T47D (cell line): ENCODE measurements around the gene ANO4.

ENCODE experiments used
- DNase-seq, 2 experiments: peaks; one replicate each; pipeline versions ENCODE4 v3.0.0 to v3.0.0-alpha.2; 2011 to 2012; ENCODE audit warnings: low read depth in 1 of 2, low spot score in 1 of 2
- JUND ChIP-seq: IDR thresholded peaks from 2 replicates; pipeline ENCODE4 v1.6.1; 2012; ENCODE audit warnings: low read depth
- in situ Hi-C: cut with HindIII; loops from 2 replicates; pipeline ENCODE4 v1.10.0; 2016; ENCODE audit warnings: low sequenced_read_pairs, low pct_unique_long_range_greater_than_20kb

ANO4 gene

GRCh38 chr12:100795174-100795799 lies 711 bp downstream of the ANO4 start:
- no peak for TF ChIP-seq JUND
- in situ Hi-C loops, result no loop called here
- DNase-seq, result no peak

GRCh38 chr12:100795800-100796179 lies 1.2 kb downstream of the ANO4 start:
- in situ Hi-C loops, result no loop called here
- DNase-seq, result no peak
- TF ChIP-seq JUND, result no peak

GRCh38 chr12:100796621-100797020 lies 2.0 kb downstream of the ANO4 start:
- no peak for TF ChIP-seq JUND
- no peak for DNase-seq
- in situ Hi-C loops, result no loop called here

DNA sequence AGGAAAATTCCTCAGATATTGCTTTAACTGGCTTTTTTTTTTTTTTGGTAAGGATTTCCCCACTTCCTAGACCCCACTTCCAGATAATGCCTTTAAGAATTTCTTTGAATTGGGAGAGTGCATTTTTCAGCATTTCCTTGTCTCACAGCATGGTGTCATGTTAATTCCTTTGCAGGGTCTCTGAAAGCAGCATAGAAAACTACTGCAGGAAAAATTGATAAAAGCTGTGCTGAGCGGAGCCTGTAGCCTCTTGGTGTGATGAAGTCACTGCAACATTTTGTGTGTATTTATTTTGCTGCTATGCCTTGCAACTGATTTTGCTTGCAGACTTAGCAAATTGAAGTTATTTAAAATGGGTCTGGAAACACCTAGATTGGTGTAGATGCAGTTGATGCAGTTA lies 2.7 kb downstream of the ANO4 start:
- in situ Hi-C loops, result no loop called here

GRCh38 chr12:100797786-100798185 lies 3.2 kb downstream of the ANO4 start:
- in situ Hi-C loops, result no loop called here
- no peak for DNase-seq
- TF ChIP-seq JUND, result no peak

More for the DNA sequence above, 2.7 kb downstream of the ANO4 start:
- TF ChIP-seq JUND, result no peak
- no peak for DNase-seq

GRCh38 chr12:100798286-100799160 lies 3.9 kb downstream of the ANO4 start:
- in situ Hi-C loops, result no loop called here
- no peak for TF ChIP-seq JUND
- DNase-seq, result no peak

DNA sequence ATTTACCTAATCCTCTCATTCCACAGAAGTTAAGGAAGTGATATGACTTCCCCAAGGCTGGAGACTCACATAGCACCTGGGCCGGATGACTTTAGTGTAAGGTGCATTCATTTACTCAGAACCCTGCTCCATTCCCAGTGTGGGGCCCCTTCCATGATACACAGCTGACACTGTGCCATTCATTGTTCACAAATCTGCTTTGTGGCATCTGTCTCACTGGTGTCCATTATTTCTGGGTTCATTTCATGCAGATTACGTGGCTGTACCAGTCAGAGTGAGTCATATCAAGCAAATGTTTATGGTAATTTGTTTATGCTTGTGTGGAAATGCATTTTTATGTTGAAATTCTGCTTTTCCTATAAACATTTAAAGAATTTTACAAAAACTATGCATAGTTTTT lies 5.2 kb downstream of the ANO4 start:
- TF ChIP-seq JUND, result no peak
- in situ Hi-C loops, result no loop called here
- no peak for DNase-seq

DNA sequence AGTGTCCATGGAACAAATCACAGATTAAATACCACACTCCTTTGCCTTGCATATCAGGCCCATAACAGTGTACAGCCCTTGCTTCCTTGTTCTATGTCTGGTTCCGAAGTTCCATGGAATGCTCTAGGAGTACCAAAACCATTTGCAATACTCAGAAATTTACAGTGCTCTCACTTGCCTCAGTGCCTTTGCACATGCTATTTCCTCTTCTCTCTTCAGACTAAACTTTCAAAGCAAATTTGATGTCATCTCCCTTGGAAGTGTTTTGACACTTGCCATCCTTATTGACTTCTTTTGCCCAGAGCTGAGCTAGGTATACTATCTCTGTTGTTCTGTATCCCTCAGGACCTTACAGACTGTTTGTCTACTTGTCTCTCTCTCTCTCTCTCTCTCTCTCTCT lies 6.1 kb downstream of the ANO4 start:
- in situ Hi-C loops, result no loop called here
- no peak for DNase-seq
- TF ChIP-seq JUND, result no peak

- TF ChIP-seq JUND, result no peak
- in situ Hi-C loops, result no loop called here
- no peak for DNase-seq
Observed at GRCh38 chr12:100801320-100801719, 6.7 kb downstream of the ANO4 start.

GRCh38 chr12:100808777-100809176 lies 14.2 kb downstream of the ANO4 start:
- in situ Hi-C loops, result no loop called here
- DNase-seq, result no peak
- no peak for TF ChIP-seq JUND

- in situ Hi-C loops, result no loop called here
- no peak for TF ChIP-seq JUND
- DNase-seq, result no peak
Observed at GRCh38 chr12:100820314-100820713, 25.7 kb downstream of the ANO4 start.

DNA sequence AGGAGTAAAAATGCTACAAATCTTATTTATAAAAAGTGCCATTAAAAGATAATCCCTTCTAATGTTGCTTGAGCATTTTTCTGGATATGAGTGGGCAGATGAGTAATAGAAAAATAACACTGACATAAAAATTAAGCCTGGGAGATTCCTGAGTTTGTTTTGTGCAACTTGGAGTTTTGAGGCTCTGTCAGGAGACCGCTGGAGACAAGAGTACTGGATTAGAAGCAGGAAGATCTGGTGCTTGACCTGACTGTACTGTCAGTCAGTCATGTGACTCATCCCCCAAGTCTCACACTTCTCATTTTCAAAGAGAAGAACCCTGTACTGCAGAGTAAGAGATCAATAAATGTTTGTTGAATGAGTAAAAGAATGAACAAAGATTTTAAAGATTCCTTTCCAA lies 29.4 kb downstream of the ANO4 start:
- in situ Hi-C loops, result no loop called here
- TF ChIP-seq JUND, result no peak

GRCh38 chr12:100824476-100824875 lies 29.9 kb downstream of the ANO4 start:
- no peak for DNase-seq
- no peak for TF ChIP-seq JUND
- in situ Hi-C loops, result no loop called here

More for the DNA sequence above, 29.4 kb downstream of the ANO4 start:
- no peak for DNase-seq
